Naive thymus-derived CD4-positive, alpha-beta T cell (primary cell): ENCODE measurements around the gene TEX53. TPM values are rescaled to one million over a fixed set of nuclear protein-coding genes. Genes with fewer than 3 reads are reported as not detected.

ENCODE experiments used
- ATAC-seq: fragments of 150-1000 bp; cut with Tn5 transposase; 2 replicates; pipeline ENCODE4 v1.10.0; 2021; ENCODE audit warnings: mild to moderate bottlenecking, moderate library complexity
- CTCF ChIA-PET: fragments of 350-600 bp; sonication (Branson Sonifier 250); formaldehyde crosslinking; loops from one replicate; lab custom pipeline; 2021; ENCODE audit warnings: antibody characterized with exemption; lab: Charles Lee
- POLR2A ChIA-PET: fragments of 350-600 bp; sonication (Branson Sonifier 250); formaldehyde crosslinking; loops from one replicate; lab custom pipeline; 2021; ENCODE audit warnings: antibody characterized with exemption, inconsistent platforms; lab: Charles Lee
- DNase-seq, 9 donors: peaks; one replicate each; pipeline versions ENCODE4 v3.0.0 to v3.0.0-alpha.2; 2020 to 2022; ENCODE audit warnings: mixed read lengths in 1 of 9
- H3K27ac ChIP-seq: one replicate; pipeline ENCODE4 v1.7.0; 2013; ENCODE audit warnings: mild to moderate bottlenecking, low read depth, low read length, moderate library complexity
- H3K27me3 ChIP-seq, 2 donors: one replicate each; pipeline ENCODE4 v1.7.0; 2013; ENCODE audit warnings: low read length in 2 of 2, mild to moderate bottlenecking in 2 of 2, moderate library complexity in 2 of 2; ENCODE audit not compliant: control insufficient read depth in 2 of 2, insufficient read depth in 2 of 2
- H3K36me3 ChIP-seq, 3 experiments: 1 replicate in 2 of 3; 2 replicates in 1 of 3; pipeline ENCODE4 v1.7.0; 2013; ENCODE audit warnings: low read length in 3 of 3, mild to moderate bottlenecking in 3 of 3, moderate library complexity in 1 of 3; ENCODE audit not compliant: insufficient read depth in 3 of 3, control insufficient read depth in 2 of 3
- H3K4me1 ChIP-seq, 2 donors: one replicate each; pipeline ENCODE4 v1.7.0; 2013; ENCODE audit warnings: low read length in 2 of 2, mild to moderate bottlenecking in 2 of 2, moderate library complexity in 1 of 2; ENCODE audit not compliant: control insufficient read depth in 2 of 2, insufficient read depth in 2 of 2
- H3K4me3 ChIP-seq: 2 replicates; pipeline ENCODE4 v1.7.0; 2013; ENCODE audit warnings: mild to moderate bottlenecking, low read length
- H3K9me3 ChIP-seq, 3 experiments: 1 replicate in 2 of 3; 2 replicates in 1 of 3; pipeline ENCODE4 v1.7.0; 2013; ENCODE audit warnings: low read length in 3 of 3; ENCODE audit not compliant: control insufficient read depth in 2 of 3
- H3K27ac Mint-ChIP-seq, 9 donors: one replicate each; pipeline ENCODE4 v1.8.0; 2020 to 2022; ENCODE audit warnings: mixed read lengths in 9 of 9, mild to moderate bottlenecking in 8 of 9, moderate library complexity in 5 of 9, inconsistent platforms in 2 of 9
- H3K27me3 Mint-ChIP-seq, 5 donors: one replicate each; pipeline ENCODE4 v1.8.0; 2021 to 2022; ENCODE audit warnings: mixed read lengths in 5 of 5, mild to moderate bottlenecking in 1 of 5
- H3K36me3 Mint-ChIP-seq, 5 donors: one replicate each; pipeline ENCODE4 v1.8.0; 2020 to 2022; ENCODE audit warnings: mixed read lengths in 5 of 5, mild to moderate bottlenecking in 3 of 5, inconsistent platforms in 1 of 5
- H3K4me1 Mint-ChIP-seq, 7 donors: one replicate each; pipeline ENCODE4 v1.8.0; 2020 to 2022; ENCODE audit warnings: mixed read lengths in 7 of 7, mild to moderate bottlenecking in 3 of 7, inconsistent platforms in 1 of 7
- H3K4me3 Mint-ChIP-seq, 10 donors: one replicate each; pipeline ENCODE4 v1.8.0; 2020 to 2022; ENCODE audit warnings: mild to moderate bottlenecking in 10 of 10, mixed read lengths in 10 of 10, moderate library complexity in 6 of 10, inconsistent platforms in 2 of 10
- H3K9me3 Mint-ChIP-seq, 11 donors: one replicate each; pipeline ENCODE4 v1.8.0; 2020 to 2022; ENCODE audit warnings: mixed read lengths in 11 of 11, mild to moderate bottlenecking in 4 of 11, inconsistent platforms in 1 of 11, moderate library complexity in 1 of 11
- intact Hi-C, 2 donors: fragments of 100-400 bp; cut with micrococcal nuclease; formaldehyde crosslinking; loops; one replicate each; pipeline ENCODE4 v1.15.1; 2023
- polyA plus RNA-seq, 2 donors: library from polyadenylated mRNA; unstranded; fragments of 300-500 nt; fragmentation: Illumina TruSeq; gene quantifications; one replicate each; pipeline ENCODE4 v1.2.3, GENCODE V29; 2021
- total RNA-seq, 6 experiments: library from RNA in 5 of 6; stranded (reverse) in 5 of 6; gene quantifications; 1 replicate in 5 of 6; 2 replicates in 1 of 6; pipeline ENCODE4 v1.2.3 and lab custom pipeline; 2021 to 2026

TEX53 gene
- total and polyA plus RNA-seq, 7 experiments from 2014 or later, result not detected

DNA sequence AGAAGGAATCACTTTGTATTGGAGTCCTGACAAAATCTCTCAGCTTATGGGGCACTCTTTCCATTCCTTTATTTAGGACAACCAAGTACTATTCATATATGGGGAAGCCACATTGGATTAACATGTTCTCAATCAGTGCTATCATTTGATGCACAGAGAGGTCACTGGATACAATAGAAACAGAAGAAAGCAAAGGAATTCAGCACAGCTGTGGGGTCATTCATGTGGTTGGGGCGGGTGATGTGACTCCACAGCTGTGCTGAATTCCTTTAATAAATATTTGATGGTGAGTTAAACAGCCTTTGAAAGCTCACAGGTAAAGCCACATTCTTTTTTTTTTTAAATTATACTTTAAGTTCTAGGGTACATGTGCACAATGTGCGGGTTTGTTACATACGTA is 25.2 kb upstream of the TEX53 start:
- intact Hi-C loops, result loop anchor here (1.0 to 5.0 kb wide), 10 partner anchors 8 to 1979 kb away; partner anchors contain the start of genes TNFSF15 (in 1 of the 2) and TNFSF8 (in 1 of the 2)
- DNase-seq (no peak), ATAC-seq (no peak)
- Histone ChIP-seq H3K36me3 (no peaks in the 10 kb centered on the region), H3K4me1 (peaks cover 5 to 11% of the 10 kb centered on the region in 2 donors), H3K27me3 (peaks cover 0 to 2% of the 10 kb centered on the region in 2 donors), H3K4me3 (no peak overlapping the region), H3K27ac (no peak overlapping the region), H3K9me3 (no peaks in the 10 kb centered on the region)
- POLR2A ChIA-PET, result no interaction called here
- Mint-ChIP-seq H3K4me1 (peaks cover 0 to 59% (median 7%) of the 10 kb centered on the region in 7 donors), H3K27ac (no peak overlapping the region), H3K4me3 (no peak overlapping the region), H3K36me3 (peaks cover 0 to 25% (median 0%) of the 10 kb centered on the region in 5 donors), H3K9me3 (peaks cover 0 to 8% (median 0%) of the 10 kb centered on the region in 11 donors), H3K27me3 (peaks cover 0 to 9% (median 5%) of the 10 kb centered on the region in 5 donors)
- CTCF ChIA-PET, result interaction anchor here (0.7 to 5.0 kb wide), 8 partner anchors 11 to 332 kb away, joined by 3 to 40 read pairs (median 6); no protein-coding TSS in a partner anchor

DNA sequence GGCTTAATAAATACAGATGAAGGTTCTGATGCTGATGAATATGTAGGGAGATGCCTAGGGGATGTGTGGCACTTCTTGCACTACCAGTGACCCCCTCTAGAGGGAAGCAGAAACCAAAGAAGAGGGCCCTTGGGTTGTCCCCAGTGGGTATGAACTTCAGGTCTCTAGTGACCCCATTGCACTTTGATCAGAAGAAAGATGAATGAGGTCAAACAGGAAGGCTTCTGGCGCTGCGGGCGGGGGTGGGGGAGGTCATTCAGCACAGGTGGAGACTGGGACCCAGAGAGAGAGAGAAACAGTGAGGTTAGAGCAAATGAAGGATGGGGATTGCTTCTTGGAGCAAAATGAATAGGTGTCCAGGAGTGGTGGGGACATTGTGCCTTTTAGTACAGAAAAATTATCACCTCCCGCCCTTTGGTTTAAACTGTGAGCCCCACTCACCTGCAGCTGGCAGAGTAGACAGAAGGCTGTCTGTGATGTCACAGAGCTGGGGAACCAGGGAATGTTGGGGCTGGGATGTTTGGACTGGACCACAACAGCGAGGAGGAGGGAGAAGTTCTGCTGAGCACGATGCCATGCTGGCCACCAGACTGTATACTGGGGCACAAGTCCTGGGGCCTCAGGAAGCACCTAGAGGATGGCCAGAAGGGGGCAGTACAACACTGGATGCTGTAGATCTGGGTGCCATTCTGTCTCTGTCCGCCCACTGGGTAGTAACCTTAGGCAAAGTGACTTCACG is 24.2 kb upstream of the TEX53 start, which contains the start of gene TEX48:
Gene TEX48, minus strand, starts transcription at position 599 of the 739 bp plus-strand sequence. CDS start 10,469 bp downstream, outside the sequence.
- POLR2A ChIA-PET, result interaction anchor here (1.5 kb wide), 1 partner anchor 333 kb away, joined by 5 read pairs; no protein-coding TSS in a partner anchor
- H3K4me3 Mint-ChIP-seq, result peak within 1 kb of the TSS in 1 of 10 donors; percentile 56
- no peak within 1 kb of the TSS for H3K27ac ChIP-seq

DNA sequence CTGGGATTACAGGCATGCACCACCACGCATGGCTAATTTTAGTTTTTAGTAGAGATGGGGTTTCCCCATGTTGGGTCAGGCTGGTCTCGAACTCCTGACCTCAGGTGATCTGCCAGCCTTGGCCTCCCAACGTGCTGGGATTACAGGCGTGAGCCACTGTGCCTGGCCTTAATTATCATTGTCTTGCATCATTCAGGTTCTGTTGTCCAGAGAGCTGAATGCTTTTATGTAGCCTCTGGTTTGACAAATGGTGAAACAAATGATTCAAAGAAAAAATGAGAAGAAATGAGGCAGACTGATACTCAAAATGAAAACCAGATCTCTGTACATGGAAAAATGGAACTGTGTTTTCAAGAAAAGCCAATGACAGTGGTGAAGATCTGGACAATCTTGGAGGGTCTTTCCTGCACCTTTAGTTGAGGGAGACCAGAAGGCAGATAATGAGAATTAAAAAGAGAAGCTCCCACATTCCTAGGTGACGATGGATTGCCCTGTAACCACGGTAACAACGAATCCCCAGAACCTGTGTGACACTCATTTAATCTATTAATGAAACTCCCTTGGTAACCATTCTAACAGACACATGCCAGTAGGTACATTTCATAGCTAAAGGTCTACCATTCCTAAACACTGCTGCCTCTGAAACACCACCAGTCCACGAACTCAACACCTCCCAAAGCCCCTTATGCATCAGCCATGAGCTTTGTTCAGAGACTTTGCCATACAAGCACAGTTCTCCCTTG is 22.8 kb upstream of the TEX53 start:
- Mint-ChIP-seq H3K9me3 (no peaks in the 10 kb centered on the region), H3K27ac (no peak overlapping the region), H3K27me3 (peaks cover 0 to 24% (median 18%) of the 10 kb centered on the region in 5 donors), H3K36me3 (peaks cover 0 to 9% (median 0%) of the 10 kb centered on the region in 5 donors), H3K4me3 (no peak overlapping the region), H3K4me1 (peaks cover 0 to 51% (median 5%) of the 10 kb centered on the region in 7 donors)
- peaks cover 5 to 7% of the 10 kb centered on the region in 2 donors for H3K4me1 ChIP-seq
- ATAC-seq, result no peak
- DNase-seq, result no peak
- ChIA-PET CTCF (interaction anchor here (0.6 to 5.0 kb wide), 26 partner anchors 9 to 1763 kb away, joined by 3 to 40 read pairs (median 3); partner anchors contain the start of gene TNFSF8), POLR2A (interaction anchor here (0.6 to 1.5 kb wide), 3 partner anchors 58 to 334 kb away, joined by 3 to 5 read pairs (median 3); no protein-coding TSS in a partner anchor)
- no peaks in the 10 kb centered on the region for H3K36me3 ChIP-seq
- no peak overlapping the region for H3K4me3 ChIP-seq
- no peak overlapping the region for H3K27ac ChIP-seq
- H3K9me3 ChIP-seq, result no peaks in the 10 kb centered on the region
- H3K27me3 ChIP-seq, result peaks cover 0 to 4% of the 10 kb centered on the region in 2 donors
- intact Hi-C loops, result loop anchor here (1.0 to 5.0 kb wide), 6 partner anchors 59 to 1982 kb away; partner anchors contain the start of gene TNFSF15 (in 1 of the 2)

More for the DNA sequence above, 24.2 kb upstream of the TEX53 start, which contains the start of gene TEX48:
- peaks cover 0 to 4% of the 10 kb centered on the region in 2 donors for H3K27me3 ChIP-seq
- Mint-ChIP-seq H3K27ac (peak within 1 kb of the TSS in 1 of 9 donors; percentile 95), H3K36me3 (peaks cover 0 to 19% (median 0%) of the 10 kb centered on the region in 5 donors), H3K9me3 (peaks cover 0 to 5% (median 0%) of the 10 kb centered on the region in 11 donors), H3K4me1 (peaks cover 0 to 58% (median 7%) of the 10 kb centered on the region in 7 donors), H3K27me3 (peaks cover 0 to 20% (median 14%) of the 10 kb centered on the region in 5 donors)
- intact Hi-C loops, result loop anchor here (1.0 to 5.0 kb wide), 13 partner anchors 10 to 1981 kb away; partner anchors contain the start of genes TNFSF15 (in 1 of the 2) and TNFSF8 (in 1 of the 2)
- peak; percentile 95 for ATAC-seq
- peaks cover 5 to 11% of the 10 kb centered on the region in 2 donors for H3K4me1 ChIP-seq
- CTCF ChIA-PET, result interaction anchor here (0.6 to 5.0 kb wide), 25 partner anchors 7 to 446 kb away, joined by 3 to 40 read pairs (median 4); partner anchors contain the start of gene TNFSF8
- H3K4me3 ChIP-seq, result no peak within 1 kb of the TSS
- DNase-seq, result peak; percentile 29 to 74 (median 62)
- no peaks in the 10 kb centered on the region for H3K9me3 ChIP-seq
- H3K36me3 ChIP-seq, result no peaks in the 10 kb centered on the region

DNA sequence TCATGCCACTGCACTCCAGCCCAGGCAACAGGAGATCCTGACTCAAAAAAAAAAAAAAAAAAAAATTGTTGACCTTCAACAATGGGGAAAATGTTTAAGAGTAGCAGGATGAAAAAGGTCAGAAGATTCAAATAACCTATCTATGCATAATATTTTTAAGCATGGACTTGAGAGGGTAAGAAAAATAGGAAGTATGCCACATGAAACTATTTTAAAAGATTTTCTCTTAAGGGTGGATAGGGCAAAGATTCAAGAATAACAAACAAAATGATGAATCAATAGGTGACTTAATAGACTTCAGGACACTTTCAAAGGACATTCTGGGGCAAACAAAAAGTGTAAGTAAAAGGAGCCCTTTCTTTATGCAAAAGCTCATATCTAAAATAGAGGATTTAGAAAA is 21.2 kb upstream of the TEX53 start:
- H3K36me3 Mint-ChIP-seq, result peaks cover 0 to 5% (median 0%) of the 10 kb centered on the region in 5 donors
- no peaks in the 10 kb centered on the region for H3K36me3 ChIP-seq
- H3K27me3 Mint-ChIP-seq, result peaks cover 2 to 27% (median 26%) of the 10 kb centered on the region in 5 donors
- peaks cover 0 to 46% (median 5%) of the 10 kb centered on the region in 7 donors for H3K4me1 Mint-ChIP-seq
- H3K27ac ChIP-seq, result no peak overlapping the region
- intact Hi-C loops, result no loop called here
- H3K9me3 ChIP-seq, result no peaks in the 10 kb centered on the region
- CTCF ChIA-PET, result interaction anchor here (0.6 kb wide), 1 partner anchor 342 kb away, joined by 3 read pairs; no protein-coding TSS in a partner anchor
- POLR2A ChIA-PET, result no interaction called here
- H3K9me3 Mint-ChIP-seq, result peaks cover 0 to 2% (median 0%) of the 10 kb centered on the region in 11 donors
- no peak overlapping the region for H3K4me3 ChIP-seq
- H3K27me3 ChIP-seq, result peaks cover 0 to 4% of the 10 kb centered on the region in 2 donors
- peaks cover 5 to 6% of the 10 kb centered on the region in 2 donors for H3K4me1 ChIP-seq
- ATAC-seq (no peak), DNase-seq (no peak)
- H3K27ac Mint-ChIP-seq, result no peak overlapping the region
- no peak overlapping the region for H3K4me3 Mint-ChIP-seq

DNA sequence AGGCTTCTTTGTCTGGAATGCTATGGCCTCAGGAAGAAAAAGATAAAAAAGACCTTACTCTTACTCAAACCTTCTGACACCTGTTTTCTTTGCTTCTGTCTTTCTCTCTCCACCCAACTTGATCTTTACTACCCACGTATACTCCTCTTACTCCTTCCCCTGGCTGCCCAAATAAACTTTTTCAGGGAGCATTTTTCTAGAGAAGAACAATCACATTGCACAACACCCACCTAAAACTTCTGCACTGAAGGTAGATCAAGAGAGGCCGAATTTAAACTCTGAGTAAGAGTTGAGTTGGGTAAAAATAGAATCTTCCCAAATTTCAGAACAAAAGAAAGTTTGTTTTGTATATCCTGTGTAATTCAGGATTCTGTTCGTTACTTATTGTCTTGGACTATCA is 20.5 kb upstream of the TEX53 start:
- ChIA-PET POLR2A (no interaction called here), CTCF (no interaction called here)
- DNase-seq (no peak), ATAC-seq (no peak)
- no peak overlapping the region for H3K27ac Mint-ChIP-seq
- Histone ChIP-seq H3K27ac (no peak overlapping the region), H3K9me3 (no peaks in the 10 kb centered on the region), H3K36me3 (no peaks in the 10 kb centered on the region), H3K4me1 (peaks cover 5 to 6% of the 10 kb centered on the region in 2 donors), H3K27me3 (peaks cover 0 to 4% of the 10 kb centered on the region in 2 donors), H3K4me3 (no peak overlapping the region)
- peaks cover 0 to 2% (median 0%) of the 10 kb centered on the region in 11 donors for H3K9me3 Mint-ChIP-seq
- intact Hi-C loops, result no loop called here
- peaks cover 0 to 5% (median 0%) of the 10 kb centered on the region in 5 donors for H3K36me3 Mint-ChIP-seq
- H3K4me3 Mint-ChIP-seq, result no peak overlapping the region
- H3K27me3 Mint-ChIP-seq, result peaks cover 2 to 27% (median 26%) of the 10 kb centered on the region in 5 donors
- peaks cover 0 to 41% (median 5%) of the 10 kb centered on the region in 7 donors for H3K4me1 Mint-ChIP-seq
